ENCODE measurements around the gene MACROD1. TPM values are rescaled to one million over a fixed set of nuclear protein-coding genes. Genes with fewer than 3 reads are reported as not detected.

The MACROD1 gene
- total RNA-seq, 2 experiments from 2014 or later, result 6.0 to 6.3 TPM

GRCh38 chr11:64034411-64034811 is 131.5 kb downstream of the MACROD1 start:
- intact Hi-C loops (cut with DNase I, micrococcal nuclease), result no loop called here
- DNase-seq, result no peak
- ATAC-seq (ENCODE audit: poor library complexity), result no peak
- POLR2A ChIA-PET, result no interaction called here
- Mint-ChIP-seq H3K27me3 (peaks cover 52% of the 10 kb centered on the region), H3K36me3 (ENCODE audit: low read depth) (no peaks in the 10 kb centered on the region), H3K27ac (no peak overlapping the region), H3K4me3 (peak overlapping the region; percentile 12), H3K4me1 (ENCODE audit: low read depth) (peaks cover 6% of the 10 kb centered on the region), H3K9me3 (no peaks in the 10 kb centered on the region)
- Histone ChIP-seq H3K27me3 (ENCODE audit: control insufficient read depth in 1 of 2, insufficient read depth in 2 of 2, low read length in 2 of 2) (peaks cover 39 to 52% of the 10 kb centered on the region in 2 experiments), H3K9me3 (ENCODE audit: control insufficient read depth in 1 of 2, insufficient read depth in 1 of 2, low read length in 2 of 2) (peaks cover 0 to 14% of the 10 kb centered on the region in 2 experiments), H3K4me3 (ENCODE audit: low read length) (no peak overlapping the region), H3K27ac (ENCODE audit: low read depth in 1 of 2, low read length in 2 of 2) (no peak overlapping the region), H3K4me1 (ENCODE audit: insufficient read depth, low read length) (peaks cover 17% of the 10 kb centered on the region), H3K36me3 (ENCODE audit: insufficient read depth, low read length) (no peaks in the 10 kb centered on the region)
- CTCF ChIA-PET, result no interaction called here
- no peak for TF ChIP-seq CTCF (IDR thresholded peaks at IDR 0.05)

- Histone ChIP-seq H3K4me1 (ENCODE audit: insufficient read depth, low read length) (peaks cover 23% of the 10 kb centered on the region), H3K9me3 (ENCODE audit: control insufficient read depth in 1 of 2, insufficient read depth in 1 of 2, low read length in 2 of 2) (peaks cover 0 to 22% of the 10 kb centered on the region in 2 experiments), H3K36me3 (ENCODE audit: insufficient read depth, low read length) (no peaks in the 10 kb centered on the region), H3K27me3 (ENCODE audit: control insufficient read depth in 1 of 2, insufficient read depth in 2 of 2, low read length in 2 of 2) (peaks cover 35 to 47% of the 10 kb centered on the region in 2 experiments), H3K4me3 (ENCODE audit: low read length) (no peak overlapping the region), H3K27ac (ENCODE audit: low read depth in 1 of 2, low read length in 2 of 2) (no peak overlapping the region)
- TF ChIP-seq CTCF (IDR thresholded peaks at IDR 0.05), result no peak
- ATAC-seq (ENCODE audit: poor library complexity) (no peak), DNase-seq (no peak)
- H3K27me3 Mint-ChIP-seq, result peaks cover 49% of the 10 kb centered on the region
- no peak overlapping the region for H3K27ac Mint-ChIP-seq
- no peak overlapping the region for H3K4me3 Mint-ChIP-seq
- CTCF ChIA-PET, result no interaction called here
- peaks cover 6% of the 10 kb centered on the region for H3K4me1 Mint-ChIP-seq (ENCODE audit: low read depth)
- intact Hi-C loops (cut with DNase I, micrococcal nuclease), result no loop called here
- no peaks in the 10 kb centered on the region for H3K36me3 Mint-ChIP-seq (ENCODE audit: low read depth)
- no peaks in the 10 kb centered on the region for H3K9me3 Mint-ChIP-seq
- POLR2A ChIA-PET, result no interaction called here
Measured at GRCh38 chr11:64032050-64032449, 133.9 kb downstream of the MACROD1 start.

- H3K9me3 Mint-ChIP-seq, result no peaks in the 10 kb centered on the region
- ChIA-PET CTCF (interaction anchor here (1.1 kb wide), 1 partner anchor 30 kb away, joined by 3 read pairs; no protein-coding TSS in a partner anchor), POLR2A (no interaction called here)
- peaks cover 0 to 18% of the 10 kb centered on the region in 2 experiments for H3K9me3 ChIP-seq (ENCODE audit: control insufficient read depth in 1 of 2, insufficient read depth in 1 of 2, low read length in 2 of 2)
- H3K4me1 ChIP-seq (ENCODE audit: insufficient read depth, low read length), result peaks cover 13% of the 10 kb centered on the region
- H3K27me3 Mint-ChIP-seq, result peaks cover 52% of the 10 kb centered on the region
- TF ChIP-seq CTCF (IDR thresholded peaks at IDR 0.05), result no peak
- no peak overlapping the region for H3K27ac ChIP-seq (ENCODE audit: low read depth in 1 of 2, low read length in 2 of 2)
- no peak overlapping the region for H3K27ac Mint-ChIP-seq
- H3K27me3 ChIP-seq (ENCODE audit: control insufficient read depth in 1 of 2, insufficient read depth in 2 of 2, low read length in 2 of 2), result peaks cover 30 to 41% of the 10 kb centered on the region in 2 experiments
- no peak for DNase-seq
- no peak overlapping the region for H3K4me3 ChIP-seq (ENCODE audit: low read length)
- H3K4me3 Mint-ChIP-seq, result no peak overlapping the region
- H3K4me1 Mint-ChIP-seq (ENCODE audit: low read depth), result peaks cover 6% of the 10 kb centered on the region
- intact Hi-C loops (cut with DNase I, micrococcal nuclease), result no loop called here
- no peaks in the 10 kb centered on the region for H3K36me3 Mint-ChIP-seq (ENCODE audit: low read depth)
- no peak for ATAC-seq (ENCODE audit: poor library complexity)
- no peaks in the 10 kb centered on the region for H3K36me3 ChIP-seq (ENCODE audit: insufficient read depth, low read length)
Measured at GRCh38 chr11:64031001-64031400, 134.9 kb downstream of the MACROD1 start.
